NCI-H2029 (cell line): ENCODE measurements around the gene KIAA1191.
A peak's percentile ranks its signal among the peaks of the same experiment; 100 is the strongest.

Experiments used
- DNase-seq: peaks from one replicate; lab custom pipeline; 2025; lab: John Stamatoyannopoulos, UW

KIAA1191 gene

DNA sequence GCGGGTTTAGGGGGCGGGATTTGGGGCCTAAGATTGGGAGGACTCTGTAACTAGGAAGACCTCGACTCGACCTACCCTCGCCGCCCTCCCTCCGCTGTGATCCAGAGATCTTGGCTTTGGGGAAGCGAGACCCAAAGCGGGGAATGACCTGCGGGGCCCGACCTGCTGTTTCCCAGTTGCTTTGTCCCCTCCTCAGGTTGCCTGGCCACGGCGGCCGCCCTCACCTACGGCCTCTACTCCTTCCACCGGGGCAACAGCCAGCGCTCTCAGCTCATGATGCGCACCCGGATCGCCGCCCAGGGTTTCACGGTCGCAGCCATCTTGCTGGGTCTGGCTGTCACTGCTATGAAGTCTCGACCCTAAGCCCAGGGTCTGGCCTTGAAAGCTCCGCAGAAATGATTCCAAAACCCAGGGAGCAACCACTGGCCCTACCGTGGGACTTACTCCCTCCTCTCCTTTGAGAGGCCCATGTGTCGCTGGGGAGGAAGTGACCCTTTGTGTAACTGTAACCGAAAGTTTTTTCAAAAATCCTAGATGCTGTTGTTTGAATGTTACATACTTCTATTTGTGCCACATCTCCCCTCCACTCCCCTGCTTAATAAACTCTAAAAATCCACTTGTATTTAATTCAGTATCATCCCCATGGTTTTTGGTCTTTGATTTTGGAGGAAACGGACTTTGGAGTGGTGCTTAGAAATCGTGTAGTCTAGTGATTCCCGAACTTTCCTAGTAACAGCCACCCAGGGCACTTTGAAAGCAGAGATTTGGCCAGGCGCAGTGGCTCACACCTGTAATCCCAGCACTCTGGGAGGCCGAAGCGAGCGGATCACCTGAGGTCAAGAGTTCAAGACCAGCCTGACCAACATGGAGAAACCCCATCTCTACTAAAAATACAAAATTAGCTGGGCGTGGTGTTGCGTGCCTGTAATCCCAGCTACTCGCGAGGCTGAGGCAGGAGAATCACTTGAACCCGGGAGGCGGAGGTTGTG is 27.9 kb upstream of the KIAA1191 start:
- no peak for DNase-seq

DNA sequence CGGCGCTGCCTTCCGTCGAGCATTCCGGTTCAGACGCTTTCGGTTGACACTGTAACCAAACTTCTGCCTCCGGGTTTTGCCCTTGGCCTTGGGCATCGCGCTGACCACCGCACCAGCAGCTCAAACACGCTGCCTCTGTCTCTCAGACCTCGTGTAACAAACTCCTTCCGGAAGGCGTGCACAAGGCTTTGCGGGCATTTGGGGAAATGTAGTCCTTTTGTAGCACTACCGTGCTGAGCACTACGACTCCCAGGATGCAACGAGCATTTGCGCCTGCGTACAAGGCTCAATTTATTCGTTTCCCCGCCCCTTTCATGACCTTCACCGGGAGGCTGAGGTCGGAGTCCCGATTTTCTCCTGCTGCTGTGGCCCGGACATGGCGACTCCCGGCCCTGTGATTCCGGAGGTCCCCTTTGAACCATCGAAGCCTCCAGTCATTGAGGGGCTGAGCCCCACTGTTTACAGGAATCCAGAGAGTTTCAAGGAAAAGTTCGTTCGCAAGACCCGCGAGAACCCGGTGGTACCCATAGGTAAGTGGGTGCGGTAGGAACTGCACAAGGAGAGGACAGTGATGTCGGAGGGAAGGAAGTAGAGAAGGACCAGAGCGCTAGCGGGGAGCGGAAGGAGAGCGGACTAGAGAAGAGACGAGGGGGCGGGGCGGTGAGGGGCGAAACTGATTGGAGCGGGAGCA is 27.0 kb upstream of the KIAA1191 start, which contains the start of the genes HIGD2A and NOP16:
HIGD2A (plus strand) TSS at position 308 of the 691 bp plus-strand sequence; CDS start at position 377, 69 bp downstream.
NOP16 (minus strand) TSS at position 155 of the 691 bp plus-strand sequence; CDS start at position 96, 59 bp downstream.
- peak; percentile 99 for DNase-seq

DNA sequence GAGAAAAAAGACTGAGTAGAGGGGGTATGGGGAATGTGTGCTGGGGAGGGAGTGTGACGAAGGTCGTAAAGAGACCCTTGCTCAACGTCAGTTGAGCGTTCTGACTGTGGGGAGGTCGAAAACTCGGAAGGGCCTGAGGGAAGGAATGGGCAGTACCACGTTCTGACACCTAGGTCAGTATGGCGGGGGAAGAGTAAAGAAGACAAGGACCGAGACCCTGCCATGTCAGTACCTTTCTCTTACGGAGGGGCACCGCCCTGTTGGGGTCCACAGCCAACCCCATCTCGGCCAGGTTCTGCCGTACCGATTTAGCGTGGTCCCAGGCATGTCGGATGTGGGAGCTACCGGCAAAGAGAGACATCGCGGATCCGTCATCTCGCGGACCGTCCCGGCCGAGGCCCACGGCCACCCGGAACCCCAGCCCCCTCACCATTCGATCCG is 26.5 kb upstream of the KIAA1191 start:
- DNase-seq, result no peak

DNA sequence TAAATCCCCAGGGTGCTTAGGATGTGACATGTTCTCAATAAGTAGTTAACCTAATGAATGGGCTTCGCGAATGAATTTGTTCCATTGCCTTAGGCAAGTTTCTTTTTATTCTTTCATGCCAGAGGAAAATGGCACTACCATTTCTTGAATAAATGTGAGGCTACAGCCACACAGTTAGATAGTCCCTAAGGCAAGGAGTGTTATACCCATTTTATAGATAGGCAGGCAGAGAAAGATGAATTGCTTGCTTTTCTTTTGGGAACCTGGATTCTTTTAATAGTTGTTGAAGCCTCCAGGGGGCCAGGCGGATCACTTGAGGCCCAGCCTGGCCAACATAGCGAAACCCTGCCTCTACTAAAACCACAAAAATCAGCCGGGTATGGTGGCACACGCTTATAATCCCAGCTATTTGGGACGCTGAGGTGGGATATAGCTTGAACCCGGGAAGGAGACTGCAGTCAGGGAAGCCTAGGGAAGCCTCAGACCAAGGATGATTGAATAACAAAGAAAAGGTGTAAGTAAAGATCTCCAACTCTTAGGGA is 25.9 kb upstream of the KIAA1191 start:
- no peak for DNase-seq

DNA sequence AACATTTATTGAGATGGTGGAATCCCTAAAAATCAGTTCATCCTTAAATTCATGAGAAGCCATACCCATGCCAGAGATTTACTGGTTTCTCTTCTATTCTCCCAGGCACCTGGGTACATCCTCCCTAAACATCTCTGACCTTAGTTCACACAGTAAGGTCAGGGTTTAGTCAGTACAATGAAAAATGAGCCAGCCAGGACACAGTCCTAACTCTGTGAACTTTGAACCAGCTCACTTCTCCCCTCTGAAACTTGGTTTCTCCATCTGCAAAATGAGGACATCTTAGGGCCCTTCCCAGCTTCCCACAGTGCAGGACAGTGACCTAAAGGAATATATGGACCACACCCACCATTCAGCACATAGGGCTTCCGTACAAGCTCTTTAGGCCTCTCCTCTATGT is 24.9 kb upstream of the KIAA1191 start:
- DNase-seq, result no peak

DNA sequence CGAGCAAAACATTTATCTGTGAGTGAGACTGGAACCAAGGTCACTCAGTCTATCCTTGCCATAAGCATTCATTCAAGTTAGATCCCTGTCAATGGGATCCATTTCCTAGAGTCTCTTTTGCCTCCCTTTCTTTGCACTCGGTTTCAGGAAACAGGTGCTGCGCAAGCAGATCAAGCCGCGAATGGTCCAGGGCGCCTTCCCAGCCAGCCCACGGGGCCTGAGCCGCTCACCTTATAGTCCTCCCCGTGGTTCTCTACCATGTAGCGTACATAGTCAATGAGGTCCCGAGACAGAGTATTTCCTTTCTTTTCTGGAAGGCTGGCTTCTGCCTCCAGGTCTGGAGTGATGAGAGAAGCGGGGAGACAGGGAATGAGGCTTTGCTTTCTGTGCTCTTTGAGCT is 23.4 kb upstream of the KIAA1191 start:
- no peak for DNase-seq

DNA sequence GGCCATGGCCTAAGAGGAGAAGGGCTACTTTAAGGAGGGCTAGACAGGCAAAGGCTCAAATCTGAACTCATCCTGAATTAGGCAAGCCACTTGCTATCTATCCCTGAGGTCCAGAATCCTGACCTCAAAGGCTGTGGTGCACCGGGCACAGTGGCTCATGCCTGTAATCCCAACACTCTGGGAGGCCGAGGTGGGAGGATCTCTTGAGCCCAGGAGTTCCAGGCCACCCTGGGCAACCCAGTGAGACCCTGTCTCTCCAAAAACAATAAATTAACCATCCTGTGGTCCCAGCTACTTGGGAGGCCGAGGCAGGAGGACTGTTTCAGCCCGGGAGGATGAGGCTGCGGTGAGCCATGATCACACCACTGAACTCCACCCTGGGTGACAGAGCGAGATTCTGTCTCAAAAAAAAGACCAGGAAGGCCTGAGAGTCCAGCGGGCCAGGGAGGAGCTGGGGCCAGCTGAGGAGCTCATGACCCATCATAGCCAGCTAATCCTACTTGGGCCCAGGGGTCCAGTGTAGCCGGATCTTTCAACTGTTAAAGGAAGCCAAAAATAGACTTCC is 22.9 kb upstream of the KIAA1191 start:
- no peak for DNase-seq

DNA sequence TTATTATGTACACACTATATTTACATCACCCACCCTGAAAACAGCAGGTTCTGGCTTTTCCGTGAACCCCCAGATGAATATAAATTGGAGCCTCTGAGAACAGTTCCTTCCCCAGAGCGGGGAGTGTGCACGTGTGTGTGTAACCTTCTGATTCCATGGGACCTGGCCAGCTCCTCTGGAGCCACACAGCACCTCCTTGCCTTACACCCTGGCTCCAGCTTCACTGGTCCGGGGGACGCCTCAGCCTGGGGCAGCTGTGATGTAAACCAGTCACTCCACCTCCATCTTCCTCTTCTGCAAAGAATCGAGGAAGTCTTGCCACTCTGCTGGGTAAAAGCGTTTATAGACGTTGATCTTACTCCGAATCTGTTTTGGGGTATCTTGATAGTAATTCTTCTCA is 22.4 kb upstream of the KIAA1191 start:
- DNase-seq, result no peak

DNA sequence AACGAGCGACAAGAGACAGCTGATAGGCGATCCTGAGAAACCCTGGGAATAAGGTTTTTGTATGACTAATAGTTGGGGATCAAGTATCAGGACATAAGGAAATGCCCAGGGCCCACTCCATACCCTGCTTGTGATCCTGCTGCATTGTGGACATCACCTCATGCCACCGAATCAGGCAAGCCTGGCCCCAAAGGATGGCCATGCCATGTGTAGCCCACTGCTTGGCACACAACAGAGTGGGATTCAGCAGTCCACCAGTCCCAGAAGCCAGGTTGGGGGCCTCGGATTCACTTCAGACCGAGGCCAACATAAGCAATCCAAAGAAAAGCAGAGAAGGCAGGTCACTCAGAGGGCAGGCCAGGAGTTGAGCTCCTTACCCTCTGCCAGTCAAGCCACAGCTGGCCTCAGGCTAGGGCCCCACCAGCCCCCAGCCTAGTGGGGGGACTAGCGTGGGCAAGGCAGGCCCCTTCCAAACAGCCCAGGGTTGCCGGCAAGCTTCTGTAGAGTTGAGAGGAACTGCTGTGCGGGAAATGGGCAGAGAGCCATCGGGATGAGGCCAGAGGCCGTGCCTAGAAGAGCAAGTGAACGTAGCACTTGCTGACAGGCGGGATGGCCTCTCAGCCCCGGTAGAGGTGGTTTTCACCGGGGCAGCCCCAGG is 21.8 kb upstream of the KIAA1191 start:
- DNase-seq, result no peak

DNA sequence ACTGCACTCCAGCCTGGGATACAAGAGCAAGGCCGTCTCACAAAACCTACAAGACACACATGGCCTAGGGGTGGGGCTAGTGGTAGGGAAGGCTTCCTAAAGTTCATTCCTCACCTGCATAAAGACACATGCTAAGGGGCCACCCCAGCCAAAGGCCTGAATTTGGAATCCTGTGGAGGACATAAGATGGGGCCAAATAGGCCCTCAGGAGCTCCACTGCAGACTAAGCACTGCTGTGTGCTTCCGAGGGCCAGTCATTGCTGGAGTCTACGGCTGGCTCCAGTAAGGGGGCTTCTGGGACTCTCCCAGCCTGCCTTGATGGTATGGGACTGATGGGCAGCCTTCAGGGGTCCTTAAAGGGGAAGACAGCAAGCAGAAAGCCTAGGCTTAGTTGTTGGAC is 21.2 kb upstream of the KIAA1191 start:
- DNase-seq, result no peak

DNA sequence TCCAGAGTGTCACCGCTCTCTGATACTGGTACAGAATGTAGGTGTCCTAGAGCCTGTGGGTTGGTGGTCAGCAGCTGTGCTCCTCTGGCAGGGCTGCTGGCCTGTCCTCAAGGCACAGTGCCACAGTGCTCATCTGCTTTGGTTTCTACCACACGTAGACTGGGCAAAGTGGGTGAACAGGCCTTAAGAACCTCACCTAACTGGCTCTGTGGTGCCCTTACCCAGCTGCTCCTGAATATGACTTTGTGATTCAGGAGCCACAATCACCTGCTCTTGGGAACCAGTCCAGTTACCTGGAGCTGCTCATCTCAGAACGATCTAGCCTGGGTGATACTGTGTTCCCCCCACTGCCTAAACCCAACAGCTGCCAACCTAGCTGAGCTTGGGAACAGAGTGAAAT is 20.4 kb upstream of the KIAA1191 start:
- no peak for DNase-seq

DNA sequence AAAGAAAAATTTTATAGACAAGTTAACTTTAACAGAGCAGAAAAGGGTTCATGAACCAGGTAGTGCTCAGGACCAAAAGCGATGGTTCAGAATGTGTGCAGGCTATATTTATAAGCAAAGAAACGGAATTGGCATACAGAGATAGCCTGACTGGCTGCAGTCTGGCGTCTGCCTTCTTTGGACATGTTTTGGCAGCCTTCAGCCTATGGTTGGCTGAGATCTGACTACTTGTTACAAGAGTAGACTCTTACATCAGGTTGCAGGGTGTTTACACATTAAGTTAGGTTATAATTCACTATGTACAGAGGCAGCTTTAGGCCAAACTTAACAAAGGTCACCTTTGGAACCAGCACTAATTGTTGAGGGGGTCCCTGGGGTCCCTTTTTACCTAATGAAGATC is 19.9 kb upstream of the KIAA1191 start:
- no peak for DNase-seq

DNA sequence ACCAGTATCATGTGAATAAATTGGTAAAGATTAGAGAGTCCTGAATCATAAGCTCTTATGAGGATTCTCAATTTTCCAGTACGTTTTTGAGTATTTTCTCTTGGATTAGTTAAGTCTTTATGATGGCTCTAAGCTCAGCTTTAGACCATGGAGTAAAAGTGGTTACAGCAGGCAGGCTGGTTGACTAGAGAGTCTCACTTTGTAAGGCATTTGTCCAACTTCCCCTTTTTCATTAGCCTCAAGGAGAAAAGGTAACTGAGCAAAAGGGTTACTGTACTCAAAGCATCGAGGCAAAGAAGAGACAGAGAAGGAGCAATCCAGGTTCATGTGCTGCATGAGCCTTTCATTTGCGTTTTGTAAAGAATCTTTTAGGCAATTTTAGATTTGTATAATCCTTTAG is 18.3 kb upstream of the KIAA1191 start:
- DNase-seq, result no peak

DNA sequence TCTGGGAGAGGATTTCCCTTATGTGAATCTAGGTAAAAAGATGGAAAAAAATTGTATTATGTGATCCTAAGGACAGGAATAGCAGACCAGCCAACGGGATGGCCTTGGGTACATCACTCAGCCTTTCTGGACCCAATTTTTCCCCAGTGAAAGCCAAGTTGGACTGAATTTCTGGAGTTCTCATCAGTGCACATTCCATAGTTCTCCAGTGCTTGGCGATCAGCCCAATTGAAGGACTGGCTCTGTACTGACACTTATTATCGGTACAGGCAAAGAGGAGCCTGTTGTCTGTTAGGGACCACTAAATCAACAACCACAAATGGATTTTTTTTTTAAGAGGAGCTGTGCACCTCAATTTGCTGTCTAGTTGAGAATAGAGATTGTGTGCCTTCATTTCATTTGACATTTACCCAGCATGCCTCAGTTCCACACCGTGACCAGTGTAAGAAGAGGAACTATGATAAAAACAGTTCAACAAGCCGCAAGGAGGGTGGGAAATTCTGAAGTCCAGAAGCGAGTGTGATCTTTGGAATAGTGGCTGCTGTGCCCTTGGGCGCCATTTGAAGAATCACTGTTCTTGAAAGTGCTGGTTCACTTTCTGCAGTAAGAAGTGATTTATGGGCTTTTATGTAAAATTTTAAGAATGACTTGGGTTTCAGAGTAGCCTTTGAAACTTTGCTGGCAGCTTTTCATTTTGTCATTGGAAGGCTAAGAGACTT is 11.7 kb upstream of the KIAA1191 start:
- no peak for DNase-seq

DNA sequence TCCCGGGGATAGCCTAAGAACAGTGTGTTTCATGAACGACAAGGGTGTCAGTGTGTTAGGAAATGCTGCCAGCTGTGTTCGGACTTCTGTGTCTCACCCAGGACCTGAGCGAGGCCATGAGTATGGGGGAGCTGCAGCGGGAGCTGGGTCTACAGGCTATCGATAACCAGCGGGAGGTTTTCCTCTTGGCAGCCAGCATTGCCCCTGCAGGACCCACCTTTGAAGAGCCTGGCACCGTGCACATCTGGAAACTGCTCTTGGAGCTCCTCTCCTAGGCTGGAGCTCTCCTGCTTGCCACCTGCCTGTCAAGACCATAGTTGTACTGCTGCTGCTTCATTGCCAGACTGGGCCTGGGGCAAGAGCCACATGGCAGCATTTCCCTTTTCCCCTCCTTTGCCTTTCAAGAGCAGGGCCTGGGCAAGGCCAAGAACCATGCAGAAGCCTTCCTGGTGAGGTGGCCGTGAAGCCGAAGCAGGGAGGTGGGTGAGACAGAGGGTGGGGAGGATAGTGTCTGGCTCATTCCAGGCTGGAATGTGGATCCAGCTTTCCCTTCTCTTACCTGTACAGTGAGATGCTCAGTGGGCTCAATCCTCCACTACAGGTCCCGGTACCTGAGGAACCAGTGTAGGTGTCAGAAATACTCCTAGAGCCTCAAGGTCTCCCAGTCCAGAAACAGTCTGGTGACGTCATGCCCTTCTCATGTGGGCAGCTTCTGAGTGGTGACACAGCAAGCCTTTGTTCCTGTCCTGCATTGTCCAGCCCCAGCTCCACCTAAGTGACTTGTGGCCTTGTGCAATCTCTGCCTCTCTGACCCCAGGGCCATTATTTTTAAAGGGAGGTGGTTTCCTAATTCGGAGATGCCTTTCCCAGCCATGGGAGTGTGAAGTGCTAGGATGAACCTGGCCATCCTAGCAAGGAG is 10.3 kb upstream of the KIAA1191 start:
- no peak for DNase-seq

DNA sequence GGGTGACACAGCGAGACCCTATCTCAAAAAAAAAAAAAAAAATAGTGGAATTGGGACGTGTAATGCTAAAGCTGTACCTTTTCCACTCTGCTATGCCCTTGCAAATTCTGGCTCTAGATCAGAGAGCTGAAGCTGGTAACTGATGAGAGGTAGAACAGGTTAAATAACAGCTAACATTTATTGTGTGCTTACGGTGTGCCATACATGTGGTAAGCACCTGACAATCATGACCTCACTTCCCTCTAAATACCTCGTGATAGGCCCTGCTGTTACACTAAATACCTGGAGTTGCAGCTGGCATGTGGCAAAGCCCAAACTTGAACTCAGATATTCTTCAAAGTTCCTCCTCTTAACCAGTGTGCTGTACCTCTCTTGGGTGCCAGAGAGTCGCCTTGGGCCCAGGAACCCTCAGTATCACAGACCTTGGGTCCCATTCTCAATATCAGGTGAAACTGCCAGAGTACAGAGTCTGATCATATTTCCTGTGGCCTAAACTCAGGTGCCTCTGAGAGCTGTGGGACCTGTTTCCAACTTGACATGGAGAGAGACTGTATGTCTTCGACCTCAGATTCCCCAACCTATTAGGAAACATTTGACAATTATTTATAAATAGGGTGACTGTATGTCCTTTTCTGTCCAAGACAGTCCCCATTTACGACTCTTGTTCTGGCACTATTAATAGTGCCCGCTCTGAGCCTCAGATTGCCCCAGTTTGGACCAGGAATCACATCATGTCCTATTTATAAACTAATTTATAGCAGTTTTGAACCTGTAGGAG is 8.6 kb upstream of the KIAA1191 start:
- no peak for DNase-seq

DNA sequence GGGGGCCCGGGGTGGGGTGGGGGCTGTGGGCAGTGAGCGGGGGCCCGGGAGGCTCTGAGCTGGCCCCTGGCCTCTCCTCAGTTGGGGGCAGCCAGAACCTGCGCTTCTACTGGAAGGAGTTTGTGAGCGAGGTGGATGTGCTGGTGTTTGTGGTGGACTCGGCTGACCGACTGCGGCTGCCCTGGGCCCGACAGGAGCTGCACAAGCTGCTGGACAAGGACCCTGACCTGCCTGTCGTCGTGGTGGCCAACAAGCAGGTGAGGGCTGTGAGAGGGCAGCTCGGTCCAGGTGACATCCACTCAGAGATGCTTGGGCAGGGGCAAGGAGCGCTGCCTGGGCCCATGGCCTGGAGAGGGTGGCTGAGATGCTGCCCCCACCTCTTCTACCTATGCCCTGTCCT is 7.2 kb upstream of the KIAA1191 start:
- no peak for DNase-seq

DNA sequence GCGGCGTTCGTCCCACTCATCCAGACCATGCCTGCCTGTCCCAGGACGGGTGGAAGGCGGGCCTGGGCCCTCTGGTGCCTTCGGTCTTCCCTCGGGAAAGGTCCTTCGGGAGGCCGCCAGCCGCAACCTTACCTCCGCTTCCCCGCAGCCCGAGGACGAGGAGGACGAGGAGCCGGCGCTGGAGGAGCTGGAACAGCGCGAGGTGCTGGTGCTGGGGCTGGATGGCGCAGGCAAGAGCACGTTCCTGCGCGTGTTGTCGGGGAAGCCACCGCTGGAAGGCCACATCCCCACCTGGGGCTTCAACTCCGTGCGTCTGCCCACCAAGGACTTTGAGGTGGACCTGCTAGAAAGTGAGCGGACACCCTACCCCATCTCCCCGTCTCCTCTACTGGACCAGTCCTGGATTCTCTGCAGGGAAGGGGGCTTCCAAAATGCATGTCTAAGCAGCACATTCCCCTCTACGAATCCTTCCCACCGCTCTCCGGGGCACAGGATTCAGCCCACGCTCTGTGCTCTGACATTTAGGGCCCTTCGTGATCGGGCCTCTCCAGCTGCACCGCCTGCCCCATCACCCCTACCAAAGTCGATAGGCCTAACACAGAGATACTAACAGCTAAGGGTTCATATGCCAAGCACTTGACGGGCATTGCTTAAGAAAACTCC is 4.8 kb upstream of the KIAA1191 start:
- DNase-seq, result no peak
